Panc1 (cell line): ENCODE measurements around the gene PABPN1. TPM values are rescaled to one million over a fixed set of nuclear protein-coding genes. Genes with fewer than 3 reads are reported as not detected.

Source experiments
- ATAC-seq: fragments of 200-7000 bp; cut with Tn5 transposase; 2 replicates; pipeline ENCODE4 v1.9.1; 2020; ENCODE audit warnings: mild to moderate bottlenecking, moderate library complexity
- BruUV-seq: library from RNA; stranded (reverse); fragments of 400-500 nt; replicated peaks from 2 replicates; lab custom pipeline; 2021; lab: Mats Ljungman, UMichigan
- CTCF ChIA-PET: fragments of 300-600 bp; sonication (Branson Sonifier 250); formaldehyde crosslinking; loops from one replicate; lab custom pipeline; 2022; ENCODE audit warnings: antibody characterized with exemption; lab: Charles Lee
- POLR2A ChIA-PET: fragments of 300-600 bp; sonication (Branson Sonifier 250); formaldehyde crosslinking; loops from one replicate; lab custom pipeline; 2022; ENCODE audit warnings: antibody characterized with exemption; lab: Charles Lee
- DNase-seq: peaks from one replicate; pipeline ENCODE4 v3.0.0-alpha.2; 2010; ENCODE audit warnings: low read depth, low spot score
- H3K27ac ChIP-seq: 2 replicates; pipeline ENCODE4 v1.5.1; 2011; ENCODE audit warnings: mild to moderate bottlenecking, low read length, inconsistent platforms
- H3K27me3 ChIP-seq: fragments of 200-500 bp; sonication (Bioruptor generic); 2 replicates; pipeline ENCODE4 v1.6.0; 2014; ENCODE audit warnings: low read length, inconsistent platforms; ENCODE audit not compliant: control insufficient read depth, insufficient read depth
- H3K36me3 ChIP-seq: fragments of 200-500 bp; sonication (Bioruptor generic); 2 replicates; pipeline ENCODE4 v1.5.1; 2014; ENCODE audit warnings: inconsistent platforms, mild to moderate bottlenecking, low read length, moderate library complexity; ENCODE audit not compliant: control insufficient read depth, insufficient read depth
- H3K4me1 ChIP-seq: 2 replicates; pipeline ENCODE4 v1.5.1; 2011; ENCODE audit warnings: inconsistent platforms, mild to moderate bottlenecking, low read length, moderate library complexity; ENCODE audit not compliant: control insufficient read depth, insufficient read depth
- H3K4me3 ChIP-seq, 2 experiments: 2 replicates each; pipeline ENCODE4 v1.5.1; 2011 to 2012; ENCODE audit warnings: low read depth in 2 of 2, low read length in 2 of 2, mild to moderate bottlenecking in 2 of 2, inconsistent platforms in 1 of 2, moderate library complexity in 1 of 2
- H3K9me3 ChIP-seq: fragments of 200-500 bp; sonication (Bioruptor generic); 2 replicates; pipeline ENCODE4 v1.5.1; 2014; ENCODE audit warnings: low read depth, mild to moderate bottlenecking, inconsistent platforms, low read length, moderate library complexity; ENCODE audit not compliant: control insufficient read depth, insufficient read depth
- CTCF ChIP-seq: fragments of 450-650 bp; IDR thresholded peaks from 2 replicates; pipeline ENCODE4 v1.5.1; 2017; ENCODE audit warnings: mild to moderate bottlenecking
- POLR2AphosphoS5 ChIP-seq: IDR thresholded peaks from 2 replicates; pipeline ENCODE4 v1.6.1; 2012; ENCODE audit warnings: mild to moderate bottlenecking, low read depth, low read length, moderate library complexity
- REST ChIP-seq, 2 experiments: IDR thresholded peaks; 2 replicates each; pipeline ENCODE4 v1.6.1; 2011 to 2012; ENCODE audit warnings: low read depth in 2 of 2, control low read depth in 1 of 2, low read length in 1 of 2, mild to moderate bottlenecking in 1 of 2, moderate library complexity in 1 of 2; ENCODE audit not compliant: insufficient read depth in 1 of 2
- SIN3A ChIP-seq: IDR thresholded peaks from 2 replicates; pipeline ENCODE4 v1.6.1; 2012; ENCODE audit warnings: low read depth, mild to moderate bottlenecking, low read length, moderate library complexity, borderline replicate concordance; ENCODE audit not compliant: insufficient read depth
- TCF7L2 ChIP-seq: IDR thresholded peaks from 2 replicates; pipeline ENCODE4 v1.6.1; 2011; ENCODE audit warnings: mild to moderate bottlenecking, low read depth, low read length, inconsistent platforms
- in situ Hi-C: cut with HindIII; loops from 2 replicates; pipeline ENCODE4 v1.10.0; 2016; ENCODE audit warnings: low sequenced_read_pairs, low pct_unique_long_range_greater_than_20kb
- intact Hi-C: fragments of 100-400 bp; cut with micrococcal nuclease; formaldehyde crosslinking; loops from one replicate; pipeline ENCODE4 v1.10.0; 2022; ENCODE audit not compliant: unreplicated experiment
- total RNA-seq: library from RNA; stranded (reverse); gene quantifications from one replicate; pipeline ENCODE4 v1.2.1, GENCODE V29; 2021; ENCODE audit not compliant: unreplicated experiment

PABPN1 gene
- total RNA-seq, 1 experiment from 2014 or later: 159 TPM

- peaks cover 7% of the 10 kb centered on the region for H3K4me1 ChIP-seq
- CTCF ChIA-PET: interaction anchor here (1.2 to 1.7 kb wide), 2 partner anchors 39 to 201 kb away, joined by 3 to 5 read pairs; no protein-coding TSS in a partner anchor
- POLR2A ChIA-PET: interaction anchor here (0.6 to 0.9 kb wide), 3 partner anchors 15 to 146 kb away, joined by 3 to 5 read pairs (median 3); partner anchors contain the start of gene BCL2L2
- H3K27ac ChIP-seq: peak overlapping the region; percentile 95
- no peaks in the 10 kb centered on the region for H3K9me3 ChIP-seq
- intact Hi-C loops (loop anchor here (10.0 kb wide), 2 partner anchors 123 to 233 kb away; partner anchors contain the start of genes THTPA and ZFHX2), in situ Hi-C loops (no loop called here)
- BruUV-seq: no TSS peak
- DNase-seq (no peak), ATAC-seq (peak; percentile 70)
- H3K4me3 ChIP-seq: peak overlapping the region; percentile 93 to 97
- TF ChIP-seq CTCF: no peak
- TF ChIP-seq REST (IDR thresholded peaks at IDR 0.05; ENCODE audit: insufficient read depth in 1 of 2, low read depth in 2 of 2, low read length in 1 of 2): no peak
- TF ChIP-seq SIN3A: no peak
- no peak for TF ChIP-seq TCF7L2
- no peak for TF ChIP-seq POLR2AphosphoS5
- peaks cover 21% of the 10 kb centered on the region for H3K36me3 ChIP-seq
- no peaks in the 10 kb centered on the region for H3K27me3 ChIP-seq
Measured at GRCh38 chr14:23321572-23322547, 603 bp downstream of the PABPN1 start.

GRCh38 chr14:23322568-23323517 is 1.6 kb downstream of the PABPN1 start:
- POLR2A ChIA-PET: interaction anchor here (0.9 kb wide), 1 partner anchor 16 kb away, joined by 3 read pairs; the partner anchor contains the start of gene BCL2L2

More at GRCh38 chr14:23322568-23323517, 1.6 kb downstream of the PABPN1 start:
- intact Hi-C loops (loop anchor here (10.0 kb wide), 2 partner anchors 122 to 232 kb away; partner anchors contain the start of genes THTPA and ZFHX2), in situ Hi-C loops (no loop called here)
- TF ChIP-seq REST (IDR thresholded peaks at IDR 0.05; ENCODE audit: insufficient read depth in 1 of 2, low read depth in 2 of 2, low read length in 1 of 2) (no peak), TCF7L2 (no peak), POLR2AphosphoS5 (no peak), CTCF (no peak)
- CTCF ChIA-PET: interaction anchor here (1.2 to 1.7 kb wide), 2 partner anchors 38 to 202 kb away, joined by 3 to 5 read pairs; no protein-coding TSS in a partner anchor
- Histone ChIP-seq H3K27me3 (no peaks in the 10 kb centered on the region), H3K4me1 (peaks cover 7% of the 10 kb centered on the region), H3K9me3 (no peaks in the 10 kb centered on the region), H3K4me3 (peak overlapping the region; percentile 93 to 97), H3K27ac (peak overlapping the region; percentile 95), H3K36me3 (peaks cover 21% of the 10 kb centered on the region)
- DNase-seq (no peak), ATAC-seq (no peak)
- BruUV-seq: no TSS peak
